GM10266 (cell line): ENCODE measurements around the gene ATP5F1E.

Source experiments
- DNase-seq: peaks from one replicate; pipeline ENCODE4 v3.0.0; 2012; ENCODE audit errors: extremely low spot score
- TF ChIP-seq, protein P1 (sequence below): IDR thresholded peaks from 2 replicates; pipeline ENCODE4 v1.5.1; 2012; ENCODE audit warnings: mild to moderate bottlenecking, low read depth; ENCODE audit not compliant: control insufficient read depth, insufficient read depth; ENCODE audit errors: missing control alignments

The ATP5F1E gene

DNA sequence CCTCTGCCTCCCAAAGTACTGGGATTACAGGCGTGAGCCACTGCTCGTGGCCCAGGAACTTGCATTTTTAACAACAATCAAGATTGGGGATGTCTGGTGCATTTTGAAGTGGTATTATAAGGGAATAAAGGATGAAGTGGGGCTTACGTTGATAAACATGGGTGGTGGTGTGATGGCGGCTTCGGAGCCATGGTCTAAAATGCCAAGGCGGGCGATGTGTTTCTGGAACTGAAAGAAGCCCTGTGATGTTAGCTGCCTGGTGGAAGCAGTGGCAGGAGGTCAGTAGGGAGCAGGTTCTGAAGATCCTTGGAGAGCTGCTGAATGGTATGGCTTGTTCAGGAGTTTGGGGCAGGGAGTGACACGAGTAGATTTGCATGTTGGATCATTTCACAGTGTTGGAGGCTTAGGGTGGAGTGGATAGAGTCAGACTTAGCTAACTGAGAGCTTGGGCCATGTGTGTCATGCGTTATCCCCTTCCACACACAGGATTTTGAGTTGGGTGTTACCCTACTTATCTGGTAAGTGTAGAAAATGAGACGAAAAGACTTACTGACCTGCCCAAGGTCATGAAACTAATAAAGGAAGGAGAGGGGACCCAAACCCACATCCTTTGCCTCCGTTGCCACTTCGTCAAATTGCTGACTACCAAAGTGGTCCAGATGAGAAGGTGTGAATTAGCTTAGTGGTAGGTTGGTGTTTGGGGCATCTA, 49.6 kb downstream of the ATP5F1E start:
- DNase-seq, result no peak
- TF ChIP-seq, protein P1, sequence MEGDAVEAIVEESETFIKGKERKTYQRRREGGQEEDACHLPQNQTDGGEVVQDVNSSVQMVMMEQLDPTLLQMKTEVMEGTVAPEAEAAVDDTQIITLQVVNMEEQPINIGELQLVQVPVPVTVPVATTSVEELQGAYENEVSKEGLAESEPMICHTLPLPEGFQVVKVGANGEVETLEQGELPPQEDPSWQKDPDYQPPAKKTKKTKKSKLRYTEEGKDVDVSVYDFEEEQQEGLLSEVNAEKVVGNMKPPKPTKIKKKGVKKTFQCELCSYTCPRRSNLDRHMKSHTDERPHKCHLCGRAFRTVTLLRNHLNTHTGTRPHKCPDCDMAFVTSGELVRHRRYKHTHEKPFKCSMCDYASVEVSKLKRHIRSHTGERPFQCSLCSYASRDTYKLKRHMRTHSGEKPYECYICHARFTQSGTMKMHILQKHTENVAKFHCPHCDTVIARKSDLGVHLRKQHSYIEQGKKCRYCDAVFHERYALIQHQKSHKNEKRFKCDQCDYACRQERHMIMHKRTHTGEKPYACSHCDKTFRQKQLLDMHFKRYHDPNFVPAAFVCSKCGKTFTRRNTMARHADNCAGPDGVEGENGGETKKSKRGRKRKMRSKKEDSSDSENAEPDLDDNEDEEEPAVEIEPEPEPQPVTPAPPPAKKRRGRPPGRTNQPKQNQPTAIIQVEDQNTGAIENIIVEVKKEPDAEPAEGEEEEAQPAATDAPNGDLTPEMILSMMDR, result no peak

DNA sequence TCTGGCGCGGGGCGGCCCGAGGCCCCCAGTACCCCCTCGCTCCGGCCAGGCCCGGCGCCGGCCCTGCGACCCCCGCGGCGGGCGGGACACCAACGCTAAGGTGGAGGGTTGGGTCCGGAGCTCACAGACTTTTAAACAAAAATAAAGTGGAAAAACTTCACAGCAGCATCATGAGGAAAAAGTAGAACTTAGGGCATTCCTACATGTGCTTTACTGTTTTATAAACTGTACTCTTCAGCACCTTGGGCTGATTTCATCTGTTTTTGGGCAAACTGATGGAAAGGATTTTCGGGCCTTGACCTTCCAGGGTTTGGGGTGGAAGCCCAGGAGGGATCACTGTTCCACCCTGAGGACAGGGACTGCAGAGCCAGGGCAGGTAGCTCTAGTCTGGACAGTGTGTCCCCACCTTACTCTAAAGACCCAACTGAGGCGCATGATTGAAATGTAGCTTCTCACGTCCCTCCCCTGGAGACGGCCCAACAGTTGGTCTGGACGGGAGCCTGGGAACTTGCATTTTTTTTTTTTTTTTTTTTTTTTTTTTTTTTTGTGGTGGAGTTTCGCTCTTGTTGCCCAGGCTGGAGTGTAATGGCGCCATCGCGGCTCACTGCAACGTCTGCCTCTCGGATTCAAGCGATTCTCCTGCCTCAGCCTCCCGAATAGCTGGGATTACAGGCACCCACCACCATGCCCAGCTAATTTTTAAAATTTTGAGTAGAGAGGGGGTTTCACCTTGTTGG, 50.3 kb downstream of the ATP5F1E start:
- DNase-seq, result no peak
- TF ChIP-seq, protein P1, result no peak

DNA sequence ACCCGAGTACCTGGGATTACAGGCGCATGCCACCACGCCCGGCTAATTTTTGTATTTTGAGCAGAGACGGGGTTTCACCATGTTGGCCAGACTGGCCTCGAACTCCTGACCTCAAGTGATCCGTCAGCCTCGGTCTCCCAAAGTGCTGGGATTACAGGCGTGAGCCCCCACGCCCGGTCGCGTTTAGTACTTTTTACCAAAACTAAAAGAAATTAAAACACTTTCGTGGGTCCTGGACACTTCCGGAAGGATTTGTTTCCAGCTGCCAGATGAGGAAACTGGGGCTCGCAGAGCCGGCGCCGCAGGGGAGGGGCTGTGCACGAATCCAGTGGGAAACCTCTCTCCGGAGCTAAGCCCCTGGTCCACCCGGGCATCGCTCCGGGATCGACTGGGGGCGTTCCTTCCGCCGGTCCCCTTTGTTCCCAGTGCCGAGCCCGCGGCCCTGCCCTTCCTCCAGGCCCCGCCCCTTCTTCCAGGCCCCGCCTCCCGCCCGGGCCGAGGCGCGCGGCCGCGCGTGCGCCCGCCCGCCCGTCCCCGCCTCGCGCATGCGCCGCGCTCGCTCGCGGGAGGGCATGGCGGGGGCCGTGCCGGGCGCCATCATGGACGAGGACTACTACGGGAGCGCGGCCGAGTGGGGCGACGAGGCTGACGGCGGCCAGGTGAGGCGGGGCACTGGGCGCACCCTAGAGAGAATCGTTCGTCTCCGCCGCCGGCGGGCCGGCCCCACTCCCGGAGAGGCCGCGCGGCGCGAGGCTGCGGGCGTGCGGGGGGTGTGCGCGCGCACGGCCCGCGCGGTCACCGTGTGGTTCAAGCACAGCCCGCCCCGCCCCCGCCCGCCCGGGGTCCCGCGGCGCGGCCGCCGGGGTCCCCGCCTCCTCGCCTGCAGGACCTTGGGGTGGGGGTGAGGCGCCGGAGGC, 51.2 kb downstream of the ATP5F1E start, which contains the start of gene NELFCD:
Gene NELFCD (plus strand): TSS at position 546 of the 917 bp plus-strand sequence. CDS start 54 bp downstream, at position 600.
- DNase-seq, result peak; percentile 99
- TF ChIP-seq, protein P1, result no peak

DNA sequence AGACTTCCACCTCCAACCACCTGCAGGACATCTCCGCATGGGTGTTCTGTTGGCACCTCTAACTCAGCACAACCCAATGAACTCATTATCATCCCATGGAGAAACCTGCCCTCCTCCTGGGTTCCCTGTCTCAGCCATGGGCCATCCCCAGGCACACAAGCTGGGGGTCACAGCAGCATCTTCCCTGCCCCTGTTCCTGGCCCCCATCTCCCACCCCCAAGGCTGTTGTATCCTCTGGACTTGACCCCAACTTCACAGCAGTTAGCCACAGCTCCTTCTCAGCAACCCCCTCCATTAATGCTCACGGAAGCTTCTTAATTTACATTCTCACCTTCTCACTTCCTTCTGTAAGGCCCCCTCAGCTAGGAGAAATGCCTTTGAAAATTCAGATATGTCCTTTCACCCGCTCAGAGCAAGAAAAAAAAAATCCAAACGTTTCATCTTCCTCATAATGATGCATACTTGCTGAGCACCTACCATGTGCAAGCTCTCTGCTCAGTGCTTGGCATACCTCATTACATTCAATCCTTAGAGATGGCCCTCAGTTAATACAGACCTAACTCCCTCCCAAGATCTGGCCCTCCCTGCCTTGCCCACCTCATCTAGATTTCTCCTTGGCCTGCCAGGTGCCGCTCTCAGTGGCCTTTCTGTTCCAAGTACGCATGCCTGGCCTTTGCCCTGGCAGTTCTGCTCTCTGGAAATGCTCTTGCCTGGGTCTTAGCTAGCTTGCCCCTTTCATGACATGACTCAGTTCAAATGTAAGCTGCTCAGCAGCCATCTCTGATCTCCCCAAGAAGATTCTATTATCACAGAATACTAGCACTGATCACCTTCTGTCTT, 53.6 kb downstream of the ATP5F1E start:
- no peak for DNase-seq
- TF ChIP-seq, protein P1, result no peak

DNA sequence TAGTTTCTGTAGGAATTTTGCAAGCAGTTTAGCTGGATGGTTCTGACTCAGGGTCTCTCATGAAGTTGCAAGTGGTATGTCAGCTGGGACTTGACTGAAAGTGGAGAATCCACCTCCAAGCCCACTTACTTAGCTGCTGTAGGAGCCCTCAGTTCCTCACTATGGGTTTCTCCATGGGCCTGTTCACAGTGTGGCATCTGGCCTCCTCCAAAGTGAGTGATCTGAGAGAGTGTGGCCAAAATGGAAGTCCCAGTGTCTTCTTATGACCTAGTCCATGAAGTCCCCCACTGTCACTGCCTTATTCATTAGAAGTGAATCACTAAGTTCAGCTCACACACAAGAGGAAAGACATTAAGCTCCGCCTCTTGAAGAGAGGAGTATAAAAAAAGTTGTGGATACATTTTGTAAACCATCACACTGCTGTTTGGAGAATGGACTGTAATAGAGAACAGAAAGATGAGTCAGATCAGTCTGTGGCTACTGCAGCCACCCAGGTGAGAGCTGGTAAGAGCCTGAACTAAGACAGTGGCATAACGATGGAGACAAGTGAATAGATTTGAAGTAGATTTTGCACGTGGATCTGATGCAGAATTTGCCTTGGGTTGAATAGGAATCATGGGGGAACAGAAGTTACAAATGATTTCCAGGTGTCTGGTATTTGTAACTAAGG, 55.9 kb downstream of the ATP5F1E start:
- DNase-seq, result no peak
- TF ChIP-seq, protein P1, result no peak
